ENCODE results near the gene S1PR1.

The S1PR1 gene

GRCh38 chr1:101275672-101276071 lies 38.9 kb downstream of the S1PR1 start:
- Mint-ChIP-seq H3K4me3 (no peak overlapping the region), H3K27me3 (no peaks in the 10 kb centered on the region), H3K36me3 (no peaks in the 10 kb centered on the region), H3K9me3 (ENCODE audit: low read depth) (peaks cover 3% of the 10 kb centered on the region), H3K27ac (no peak overlapping the region), H3K4me1 (ENCODE audit: low read depth) (peaks cover 58% of the 10 kb centered on the region)

GRCh38 chr1:101276818-101277217 lies 40.0 kb downstream of the S1PR1 start:
- no peak overlapping the region for H3K27ac Mint-ChIP-seq
- H3K9me3 Mint-ChIP-seq (ENCODE audit: low read depth) = no peaks in the 10 kb centered on the region
- H3K4me3 Mint-ChIP-seq = no peak overlapping the region
- H3K36me3 Mint-ChIP-seq = no peaks in the 10 kb centered on the region
- no peaks in the 10 kb centered on the region for H3K27me3 Mint-ChIP-seq
- H3K4me1 Mint-ChIP-seq (ENCODE audit: low read depth) = peaks cover 69% of the 10 kb centered on the region

GRCh38 chr1:101278238-101278637 lies 41.4 kb downstream of the S1PR1 start:
- Mint-ChIP-seq H3K4me1 (ENCODE audit: low read depth) (peaks cover 83% of the 10 kb centered on the region), H3K27me3 (no peaks in the 10 kb centered on the region)

GRCh38 chr1:101278845-101279244 lies 42.0 kb downstream of the S1PR1 start:
- Mint-ChIP-seq H3K36me3 (peaks cover 5% of the 10 kb centered on the region), H3K27ac (peak overlapping the region; percentile 88), H3K4me1 (ENCODE audit: low read depth) (peaks cover 90% of the 10 kb centered on the region), H3K27me3 (no peaks in the 10 kb centered on the region), H3K4me3 (peak overlapping the region; percentile 75), H3K9me3 (ENCODE audit: low read depth) (no peaks in the 10 kb centered on the region)

More at GRCh38 chr1:101278238-101278637, 41.4 kb downstream of the S1PR1 start:
- no peaks in the 10 kb centered on the region for H3K9me3 Mint-ChIP-seq (ENCODE audit: low read depth)
- H3K4me3 Mint-ChIP-seq = no peak overlapping the region
- H3K27ac Mint-ChIP-seq = peak overlapping the region; percentile 88
- H3K36me3 Mint-ChIP-seq = peaks cover 5% of the 10 kb centered on the region

GRCh38 chr1:101280049-101280592 lies 43.3 kb downstream of the S1PR1 start:
- Mint-ChIP-seq H3K27ac (peak overlapping the region; percentile 88), H3K4me3 (peak overlapping the region; percentile 46), H3K27me3 (no peaks in the 10 kb centered on the region), H3K4me1 (ENCODE audit: low read depth) (peaks cover 96% of the 10 kb centered on the region), H3K9me3 (ENCODE audit: low read depth) (no peaks in the 10 kb centered on the region), H3K36me3 (peaks cover 5% of the 10 kb centered on the region)

GRCh38 chr1:101280942-101281654 lies 44.3 kb downstream of the S1PR1 start:
- peaks cover 97% of the 10 kb centered on the region for H3K4me1 Mint-ChIP-seq (ENCODE audit: low read depth)
- H3K27me3 Mint-ChIP-seq = no peaks in the 10 kb centered on the region
- peak overlapping the region; percentile 55 for H3K27ac Mint-ChIP-seq
- H3K9me3 Mint-ChIP-seq (ENCODE audit: low read depth) = no peaks in the 10 kb centered on the region
- no peak overlapping the region for H3K4me3 Mint-ChIP-seq
- peaks cover 5% of the 10 kb centered on the region for H3K36me3 Mint-ChIP-seq

GRCh38 chr1:101281751-101282150 lies 44.9 kb downstream of the S1PR1 start:
- no peaks in the 10 kb centered on the region for H3K9me3 Mint-ChIP-seq (ENCODE audit: low read depth)
- H3K27me3 Mint-ChIP-seq = no peaks in the 10 kb centered on the region
- peaks cover 5% of the 10 kb centered on the region for H3K36me3 Mint-ChIP-seq
- no peak overlapping the region for H3K4me3 Mint-ChIP-seq
- H3K27ac Mint-ChIP-seq = peak overlapping the region; percentile 55
- peaks cover 98% of the 10 kb centered on the region for H3K4me1 Mint-ChIP-seq (ENCODE audit: low read depth)

- peaks cover 5% of the 10 kb centered on the region for H3K36me3 Mint-ChIP-seq
- no peaks in the 10 kb centered on the region for H3K27me3 Mint-ChIP-seq
- H3K27ac Mint-ChIP-seq = peak overlapping the region; percentile 19
- no peak overlapping the region for H3K4me3 Mint-ChIP-seq
- H3K4me1 Mint-ChIP-seq (ENCODE audit: low read depth) = peaks cover 94% of the 10 kb centered on the region
- H3K9me3 Mint-ChIP-seq (ENCODE audit: low read depth) = no peaks in the 10 kb centered on the region
Observed at GRCh38 chr1:101282314-101283038, 45.7 kb downstream of the S1PR1 start.

- Mint-ChIP-seq H3K4me1 (ENCODE audit: low read depth) (peaks cover 92% of the 10 kb centered on the region), H3K4me3 (peak overlapping the region; percentile 75), H3K36me3 (peaks cover 5% of the 10 kb centered on the region), H3K27ac (peak overlapping the region; percentile 87), H3K27me3 (no peaks in the 10 kb centered on the region), H3K9me3 (ENCODE audit: low read depth) (no peaks in the 10 kb centered on the region)
Observed at GRCh38 chr1:101283443-101283842, 46.6 kb downstream of the S1PR1 start.

- Mint-ChIP-seq H3K27me3 (no peaks in the 10 kb centered on the region), H3K4me1 (ENCODE audit: low read depth) (peaks cover 92% of the 10 kb centered on the region), H3K27ac (peak overlapping the region; percentile 87), H3K9me3 (ENCODE audit: low read depth) (no peaks in the 10 kb centered on the region), H3K4me3 (peak overlapping the region; percentile 75), H3K36me3 (peaks cover 5% of the 10 kb centered on the region)
Observed at GRCh38 chr1:101284021-101284420, 47.2 kb downstream of the S1PR1 start.

GRCh38 chr1:101284622-101285218 lies 47.9 kb downstream of the S1PR1 start:
- Mint-ChIP-seq H3K4me3 (peak overlapping the region; percentile 75), H3K27me3 (no peaks in the 10 kb centered on the region), H3K4me1 (ENCODE audit: low read depth) (peaks cover 87% of the 10 kb centered on the region), H3K36me3 (peaks cover 5% of the 10 kb centered on the region), H3K27ac (peak overlapping the region; percentile 87), H3K9me3 (ENCODE audit: low read depth) (no peaks in the 10 kb centered on the region)

GRCh38 chr1:101285922-101286570 lies 49.2 kb downstream of the S1PR1 start:
- peaks cover 5% of the 10 kb centered on the region for H3K36me3 Mint-ChIP-seq
- no peaks in the 10 kb centered on the region for H3K27me3 Mint-ChIP-seq
- no peaks in the 10 kb centered on the region for H3K9me3 Mint-ChIP-seq (ENCODE audit: low read depth)
- H3K4me3 Mint-ChIP-seq = peak overlapping the region; percentile 27
- peak overlapping the region; percentile 87 for H3K27ac Mint-ChIP-seq
- peaks cover 85% of the 10 kb centered on the region for H3K4me1 Mint-ChIP-seq (ENCODE audit: low read depth)

- Mint-ChIP-seq H3K36me3 (no peaks in the 10 kb centered on the region), H3K9me3 (ENCODE audit: low read depth) (no peaks in the 10 kb centered on the region), H3K4me3 (peak overlapping the region; percentile 40), H3K4me1 (ENCODE audit: low read depth) (peaks cover 79% of the 10 kb centered on the region), H3K27me3 (no peaks in the 10 kb centered on the region), H3K27ac (peak overlapping the region; percentile 79)
Observed at GRCh38 chr1:101288491-101288944, 51.7 kb downstream of the S1PR1 start.

GRCh38 chr1:101290119-101290921 lies 53.5 kb downstream of the S1PR1 start:
- Mint-ChIP-seq H3K27ac (peak overlapping the region; percentile 31), H3K4me1 (ENCODE audit: low read depth) (peaks cover 75% of the 10 kb centered on the region), H3K4me3 (peak overlapping the region; percentile 44), H3K9me3 (ENCODE audit: low read depth) (no peaks in the 10 kb centered on the region), H3K27me3 (no peaks in the 10 kb centered on the region), H3K36me3 (no peaks in the 10 kb centered on the region)

Measured in activated naive CD8-positive, alpha-beta T cell (primary cell).